GM12891 (cell line): ENCODE results near the gene NDST1.

Source experiments
- POLR2A ChIP-seq: IDR thresholded peaks from 2 replicates; pipeline ENCODE4 v1.6.1; 2011; ENCODE audit warnings: low read depth, low read length, control low read depth
- POLR2AphosphoS5 ChIP-seq: IDR thresholded peaks from 2 replicates; pipeline ENCODE4 v1.6.1; 2011; ENCODE audit warnings: low read depth, low read length, control low read depth

DNA sequence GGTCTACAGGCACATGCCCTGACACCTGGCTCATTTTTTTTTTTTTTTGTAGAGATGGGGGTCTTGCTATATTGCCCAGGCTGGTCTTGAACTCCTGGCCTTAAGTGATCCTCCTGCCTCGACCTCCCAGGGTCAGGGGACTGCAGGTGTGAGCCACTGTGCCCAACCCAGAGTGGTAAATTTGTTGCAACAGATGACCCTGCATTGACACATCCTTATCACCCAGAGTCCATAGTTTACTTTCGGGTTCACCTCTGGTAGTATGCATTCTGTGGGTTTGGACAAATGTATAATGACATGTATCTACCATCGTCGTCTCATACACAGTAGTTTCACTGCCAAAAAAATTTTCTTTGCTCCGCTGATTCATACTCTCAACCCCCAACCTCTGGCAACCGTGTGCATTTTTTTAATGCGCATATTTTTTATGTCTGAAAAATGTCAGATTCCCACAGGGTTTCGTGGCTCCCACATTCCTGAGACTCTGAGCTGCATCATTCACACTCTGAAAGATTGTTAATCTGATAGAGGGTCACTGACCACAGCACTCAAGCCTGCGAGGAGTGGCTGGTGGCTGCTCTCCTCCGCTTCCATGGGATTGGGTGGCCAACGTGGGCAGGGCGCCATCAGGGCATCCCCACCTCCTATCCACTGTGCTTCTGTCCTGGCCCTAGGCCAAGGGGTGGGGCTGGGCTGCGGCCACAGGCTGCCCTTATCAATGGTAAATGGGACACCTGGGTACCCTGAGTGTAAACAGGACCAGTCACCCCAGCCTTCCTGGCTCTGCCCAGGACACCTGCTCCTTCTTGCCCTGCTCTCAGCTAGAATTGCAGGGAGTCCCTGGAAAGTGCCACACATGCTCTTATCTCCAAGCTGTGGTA is 9.6 kb downstream of the NDST1 start:
- TF ChIP-seq POLR2AphosphoS5, result no peak
- TF ChIP-seq POLR2A, result no peak
